HG02938 (cell line): Measurements from ENCODE around the gene DDX24.
A peak's percentile ranks its signal among the peaks of the same experiment; 100 is the strongest.

ENCODE experiments used
- ATAC-seq: cut with Tn5 transposase; IDR thresholded peaks from one replicate; pipeline ENCODE4 v1.9.1; 2021; ENCODE audit warnings: mild to moderate bottlenecking, moderate library complexity; ENCODE audit not compliant: unreplicated experiment

The DDX24 gene

DNA sequence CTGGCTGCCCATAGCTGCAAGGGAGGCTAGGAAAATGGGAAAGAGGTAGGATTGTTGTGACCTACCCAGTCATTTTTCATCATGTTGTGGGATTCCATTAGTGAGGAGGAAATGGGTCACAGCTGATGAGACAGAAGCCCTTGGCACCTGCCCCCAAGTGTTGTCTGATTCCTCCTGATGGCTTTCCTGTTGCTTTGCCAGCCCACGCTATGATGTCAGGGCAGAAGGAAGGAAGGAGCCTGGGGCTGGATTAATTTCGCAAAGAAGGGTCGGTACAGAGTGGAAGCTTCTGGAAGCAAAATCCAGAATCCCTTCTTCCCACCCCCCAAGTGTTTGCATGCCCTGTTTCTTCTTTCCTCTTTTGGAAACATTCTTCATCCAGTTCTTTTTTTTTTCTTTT lies 46.1 kb downstream of the DDX24 start:
- ATAC-seq: no peak

DNA sequence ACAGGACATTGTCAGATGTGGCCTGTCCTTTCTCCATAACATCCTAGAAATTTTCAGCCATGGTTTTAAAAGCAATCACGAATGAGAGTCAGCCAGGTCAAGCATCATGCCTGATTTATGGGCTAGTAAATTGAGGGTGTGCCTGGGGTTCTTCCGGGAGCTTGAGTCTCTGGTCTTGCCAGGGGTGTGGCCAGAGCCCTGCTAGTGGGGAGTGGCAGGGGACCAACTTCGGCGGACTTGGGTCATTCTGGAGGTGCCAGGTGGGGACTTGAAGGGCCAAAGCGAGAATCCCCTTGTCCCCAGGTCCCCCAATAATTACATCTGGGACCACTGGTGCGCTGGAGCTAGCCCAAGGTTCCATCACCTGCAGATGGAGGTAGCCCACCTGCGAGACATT lies 49.1 kb downstream of the DDX24 start:
- ATAC-seq: no peak

GRCh38 chr14:94031161-94031882 lies 49.7 kb downstream of the DDX24 start:
- ATAC-seq: no peak

GRCh38 chr14:94030571-94030970 lies 50.4 kb downstream of the DDX24 start:
- ATAC-seq: no peak

- ATAC-seq: no peak
Measured at GRCh38 chr14:94029671-94030203, 51.3 kb downstream of the DDX24 start.

- ATAC-seq: no peak
Measured at GRCh38 chr14:94029265-94029664, 51.7 kb downstream of the DDX24 start.

DNA sequence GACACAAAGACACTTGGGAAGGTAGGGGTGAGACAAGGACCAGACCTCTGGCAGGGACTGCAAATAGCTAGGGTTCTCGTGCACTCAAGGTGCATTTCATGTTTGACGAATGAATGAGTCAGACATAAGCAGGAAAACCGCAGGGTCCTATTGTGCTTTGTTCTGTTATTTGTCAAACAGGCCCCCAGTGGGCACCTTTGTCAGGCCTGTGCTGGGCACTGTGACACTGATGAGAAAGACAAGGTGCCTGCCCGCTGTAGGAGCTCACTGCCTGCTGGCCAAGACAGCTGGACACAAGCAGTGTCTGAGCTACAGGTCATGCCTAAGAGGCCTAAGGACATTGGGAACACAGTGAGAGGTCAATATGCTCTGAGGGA lies 52.6 kb downstream of the DDX24 start:
- no peak for ATAC-seq

GRCh38 chr14:94027566-94028449 lies 53.2 kb downstream of the DDX24 start:
- ATAC-seq: no peak

DNA sequence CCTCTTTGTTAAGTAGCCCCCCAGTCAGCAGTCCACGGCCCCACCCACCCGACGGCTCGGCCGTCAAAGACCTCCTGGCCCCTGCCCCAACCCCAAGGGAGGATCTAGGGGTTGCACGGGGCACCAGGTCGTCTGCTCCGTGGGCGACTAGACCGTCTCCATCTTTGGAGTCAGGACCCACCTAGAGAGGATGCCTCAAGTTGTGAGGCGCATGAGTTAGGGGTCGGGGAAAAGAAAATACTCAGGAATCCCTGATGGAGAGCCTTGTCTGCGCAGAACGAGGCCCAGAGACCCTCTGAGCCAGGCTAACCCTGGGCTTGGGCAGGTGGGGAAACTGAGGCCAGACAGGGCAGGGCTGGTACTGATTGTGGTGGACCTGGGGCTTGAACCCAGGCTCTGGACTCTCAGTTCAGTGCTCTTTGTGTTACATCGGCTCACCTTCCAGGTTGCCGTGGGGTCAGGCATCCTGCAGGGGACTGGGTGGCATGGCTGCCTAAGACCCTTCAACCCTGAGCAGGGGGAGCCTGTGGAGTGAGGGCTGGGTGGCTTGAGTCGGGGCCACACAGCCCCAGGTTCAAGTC lies 54.0 kb downstream of the DDX24 start:
- ATAC-seq: no peak

GRCh38 chr14:94026173-94026888 lies 54.7 kb downstream of the DDX24 start, which contains the start of gene OTUB2:
OTUB2 (plus strand) TSS chr14:94026340; CDS start chr14:94026538, 198 bp downstream.
- peak; percentile 100 for ATAC-seq

DNA sequence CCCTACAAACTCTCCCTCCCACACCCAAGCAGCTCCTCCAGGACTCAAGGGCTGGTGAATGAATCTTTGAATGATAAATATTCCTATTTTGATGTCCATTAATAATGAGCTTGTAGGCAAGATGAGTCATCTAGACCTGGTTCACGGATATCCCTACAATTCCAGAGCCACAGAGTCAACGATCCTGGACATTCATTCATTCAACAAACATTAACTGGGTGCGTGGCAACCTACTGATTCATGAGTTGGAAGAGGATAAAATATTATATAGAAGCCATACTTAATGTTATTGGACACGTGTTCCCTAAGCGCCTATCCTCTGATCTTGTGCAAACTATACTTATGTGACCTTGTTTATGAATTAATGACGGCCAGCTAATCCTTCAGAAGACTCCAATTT lies 55.3 kb downstream of the DDX24 start:
- ATAC-seq: no peak

- no peak for ATAC-seq
Measured at GRCh38 chr14:94024549-94024948, 56.5 kb downstream of the DDX24 start.

GRCh38 chr14:94022532-94023411 lies 58.2 kb downstream of the DDX24 start:
- ATAC-seq: no peak

GRCh38 chr14:94021416-94022157 lies 59.4 kb downstream of the DDX24 start:
- no peak for ATAC-seq

- no peak for ATAC-seq
Measured at GRCh38 chr14:94021001-94021400, 60.0 kb downstream of the DDX24 start.

GRCh38 chr14:94020267-94020666 lies 60.7 kb downstream of the DDX24 start:
- ATAC-seq: no peak

GRCh38 chr14:94019329-94019728 lies 61.7 kb downstream of the DDX24 start:
- ATAC-seq: no peak

- no peak for ATAC-seq
Measured at GRCh38 chr14:94018308-94018707, 62.7 kb downstream of the DDX24 start.

DNA sequence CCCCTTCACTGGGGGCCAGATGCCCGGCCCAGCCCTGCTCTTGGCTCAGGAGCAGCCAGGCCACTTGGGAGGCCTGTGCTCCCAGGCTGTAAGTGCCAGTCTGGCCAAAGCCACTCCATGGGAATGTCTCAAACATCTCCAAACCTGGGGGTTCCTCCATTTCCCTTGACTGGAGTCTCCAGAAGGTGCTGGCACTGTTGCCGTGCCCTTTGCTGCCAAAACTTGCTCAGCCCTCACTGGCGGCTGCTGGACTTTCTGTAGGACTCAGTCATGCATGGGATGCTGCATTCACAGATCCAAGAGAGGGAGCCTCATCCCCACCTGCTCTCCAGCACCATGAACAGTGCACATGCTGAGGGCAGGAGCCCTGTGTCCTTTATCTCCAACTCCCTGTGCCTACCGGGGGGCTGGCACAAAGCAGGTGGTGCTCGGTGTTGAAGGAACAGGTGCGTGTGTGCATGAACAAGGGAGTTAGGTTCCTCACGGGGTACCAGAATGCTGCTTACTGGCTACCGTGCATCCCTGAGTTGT lies 64.5 kb downstream of the DDX24 start:
- ATAC-seq: no peak
